Activated CD4-positive, alpha-beta T cell treated with anti-CD3 and anti-CD28 coated beads for 24 hours (primary cell): ENCODE data around the gene CENPU.

Experiments used
- DNase-seq, 2 donors: peaks; one replicate each; pipeline ENCODE4 v3.0.0-alpha.2; 2020; ENCODE audit warnings: low read depth in 2 of 2

CENPU gene

DNA sequence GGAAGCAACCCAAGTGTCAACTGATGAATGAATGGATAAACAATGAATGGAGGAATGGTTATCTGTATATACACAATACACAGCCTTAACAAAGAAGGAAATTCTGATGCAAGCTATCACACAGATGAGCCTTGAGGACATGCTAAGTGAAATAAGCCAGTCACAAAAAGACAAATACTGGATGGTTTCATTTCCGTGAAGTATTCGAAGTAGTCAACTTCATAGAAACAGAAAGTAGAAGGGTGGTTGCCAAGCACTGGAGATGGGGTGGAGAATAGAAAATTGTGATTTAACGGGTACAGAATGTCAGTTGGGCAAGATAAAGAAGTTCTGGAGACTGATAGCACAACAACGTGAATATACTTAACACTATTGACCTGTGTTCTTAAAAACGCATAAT lies 28.2 kb downstream of the CENPU start:
- DNase-seq: no peak

DNA sequence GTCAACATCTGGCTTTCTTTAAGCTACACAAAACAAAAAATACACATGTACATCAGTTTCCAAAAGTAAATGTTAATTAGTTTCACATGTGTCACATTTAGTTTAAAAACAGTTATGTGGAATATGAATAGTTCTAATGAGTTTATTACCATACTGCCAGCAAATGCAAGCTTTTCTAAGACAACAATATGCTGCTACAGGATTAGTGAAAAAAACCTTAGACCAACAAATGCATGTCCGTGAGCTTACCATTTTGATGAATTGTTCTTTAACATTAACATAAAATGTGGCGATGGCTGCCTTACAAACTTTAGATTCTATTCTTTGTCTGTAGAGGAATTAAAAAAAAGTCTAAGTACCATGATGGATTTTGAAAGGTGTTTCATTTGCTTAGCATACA lies 31.8 kb downstream of the CENPU start:
- no peak for DNase-seq

DNA sequence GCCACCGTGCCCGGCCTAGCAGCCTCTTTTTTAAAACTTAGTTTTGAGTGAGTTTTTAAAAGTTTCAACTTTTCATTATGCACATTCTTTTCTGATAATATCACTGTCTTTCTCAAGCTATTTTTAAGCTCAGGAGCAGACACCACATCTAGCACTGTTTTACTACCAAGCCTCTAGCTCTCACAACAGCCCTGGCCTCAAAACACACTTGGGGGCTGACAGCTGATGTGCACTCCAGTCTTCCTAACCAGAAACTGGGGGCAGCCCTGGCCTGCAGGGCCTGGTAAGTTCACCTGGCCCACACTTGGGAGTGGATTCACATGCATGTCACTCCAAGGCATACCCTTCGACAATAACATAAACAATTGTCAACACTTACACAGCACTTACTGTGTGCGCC lies 34.0 kb downstream of the CENPU start:
- DNase-seq: no peak

DNA sequence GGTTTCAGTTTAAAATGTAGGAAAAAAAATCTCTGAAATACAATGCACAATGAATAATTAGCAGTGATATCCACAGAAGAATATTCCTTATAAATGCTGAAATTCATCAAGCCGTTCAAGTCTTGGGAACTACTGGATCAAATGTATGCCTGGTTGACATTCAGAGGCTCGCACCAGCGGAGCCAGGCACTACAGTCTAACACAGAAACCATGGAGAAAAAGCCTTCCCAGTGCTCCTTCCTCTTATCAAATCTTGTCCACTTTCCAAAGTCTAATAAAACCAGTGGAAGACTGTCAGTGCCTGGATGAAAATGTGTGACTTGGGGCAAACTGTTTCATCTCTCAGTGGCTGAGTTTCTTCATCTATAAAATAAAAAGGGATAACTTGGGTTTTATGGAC lies 35.9 kb downstream of the CENPU start:
- no peak for DNase-seq

DNA sequence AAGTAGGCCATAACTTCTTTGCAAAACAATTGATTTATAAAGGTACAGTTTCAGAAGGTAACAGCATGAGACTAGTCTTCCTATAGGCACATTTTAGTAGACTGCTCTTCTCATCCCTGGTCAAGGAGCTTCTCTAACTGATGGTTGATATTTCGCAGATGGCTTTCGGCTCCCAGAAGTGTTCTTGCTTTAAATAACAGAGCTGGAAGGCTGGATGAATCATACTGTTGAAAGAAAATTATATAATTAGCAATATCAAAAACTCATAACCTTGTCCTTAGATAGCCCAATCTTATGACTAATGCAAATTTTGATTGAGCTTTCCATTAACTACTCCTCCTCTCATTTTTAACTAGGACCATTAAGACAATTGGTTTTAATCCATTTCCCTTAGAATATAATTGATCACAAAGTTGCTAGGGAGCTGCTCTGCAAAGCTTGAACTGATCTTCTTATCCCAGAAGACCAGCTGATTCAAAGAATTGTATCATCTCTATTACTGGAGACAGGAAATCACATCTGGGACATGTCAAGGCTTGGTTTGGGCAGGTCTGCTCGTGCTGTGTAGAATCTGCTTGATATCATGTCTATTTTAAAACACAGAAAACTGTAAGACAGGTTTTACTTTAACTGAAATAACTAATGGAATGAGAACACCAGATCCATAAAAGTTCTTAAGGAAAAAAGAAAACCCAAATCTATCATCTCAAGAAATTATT lies 38.6 kb downstream of the CENPU start:
- DNase-seq: no peak

DNA sequence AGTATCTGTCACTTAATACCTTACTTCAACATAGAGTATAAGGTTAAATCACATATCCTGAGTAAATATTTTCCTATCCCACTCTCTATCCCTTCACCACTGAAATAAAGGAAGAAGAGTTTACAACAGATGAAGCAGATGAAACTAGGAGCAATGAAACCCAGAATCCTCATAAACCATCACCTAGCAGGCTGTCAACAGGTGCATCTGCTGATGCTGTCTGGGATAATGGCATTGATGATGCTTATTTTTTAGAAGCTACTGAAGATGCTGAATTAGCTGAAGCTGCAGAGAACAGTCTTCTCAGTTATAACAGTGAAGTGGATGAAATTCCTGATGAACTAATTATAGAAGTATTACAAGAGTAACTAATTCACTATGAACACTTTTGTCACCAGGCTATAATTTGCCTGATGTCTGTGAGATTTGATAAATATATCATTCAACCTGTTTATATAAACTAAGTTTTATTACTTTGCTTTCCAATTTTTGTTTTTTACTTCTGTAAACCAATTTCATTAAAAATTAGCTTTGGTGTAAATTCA lies 39.4 kb downstream of the CENPU start:
- no peak for DNase-seq

DNA sequence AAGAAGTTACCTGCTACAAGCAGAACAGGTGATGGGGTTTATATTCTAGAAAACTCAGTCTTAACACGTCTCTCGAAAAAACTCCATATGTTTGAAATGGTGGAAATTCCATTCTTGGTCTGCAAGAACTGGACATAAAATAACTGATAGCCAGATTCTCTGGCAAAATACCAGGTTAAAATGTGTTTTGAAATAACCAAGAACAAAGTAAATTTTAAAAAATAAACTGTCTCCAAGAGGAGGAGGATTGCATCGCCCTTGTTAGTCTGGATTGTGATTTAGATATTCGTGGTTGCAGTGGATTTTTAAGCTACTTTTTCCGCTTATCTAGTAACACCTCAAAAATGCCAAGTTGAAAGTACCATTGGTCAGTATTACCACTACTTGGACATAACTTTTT lies 40.8 kb downstream of the CENPU start:
- DNase-seq: no peak

DNA sequence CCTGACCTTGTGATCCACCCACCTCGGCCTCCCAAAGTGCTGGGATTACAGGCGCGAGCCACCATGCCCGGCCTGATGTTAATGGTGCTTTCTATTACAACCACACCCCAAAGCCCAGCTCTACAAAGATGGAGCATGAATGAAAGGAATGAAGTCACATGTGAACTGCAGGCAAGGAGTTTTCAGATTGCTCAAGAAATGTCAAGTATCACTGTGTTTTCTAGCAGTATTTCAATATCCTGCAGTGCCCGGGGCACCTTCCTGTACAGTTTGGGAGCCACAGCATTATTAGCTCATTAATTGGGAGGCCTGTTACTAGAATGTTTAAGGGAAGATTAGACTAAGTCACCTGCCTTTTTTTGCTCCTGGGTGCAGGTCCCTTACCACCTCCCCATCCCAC lies 44.2 kb downstream of the CENPU start:
- no peak for DNase-seq

DNA sequence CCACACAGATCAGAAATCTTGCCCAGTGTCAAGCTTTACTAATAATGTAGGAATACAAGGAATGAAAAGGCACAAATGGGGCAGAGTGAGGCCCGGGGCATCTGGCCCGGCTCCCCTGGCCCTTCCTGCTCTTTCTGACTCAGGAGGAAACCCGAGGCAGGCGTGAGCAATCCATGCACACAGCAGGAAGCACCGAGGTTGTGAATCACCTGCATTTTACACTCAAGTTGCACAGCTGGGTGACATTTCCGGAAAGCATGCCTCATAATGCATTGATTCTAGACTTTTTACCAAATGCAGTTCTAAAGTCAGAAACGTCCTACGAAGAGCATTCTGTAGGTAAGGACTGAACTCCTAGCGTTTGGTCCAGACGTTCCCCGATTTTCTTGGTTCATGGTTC lies 45.4 kb downstream of the CENPU start:
- no peak for DNase-seq

DNA sequence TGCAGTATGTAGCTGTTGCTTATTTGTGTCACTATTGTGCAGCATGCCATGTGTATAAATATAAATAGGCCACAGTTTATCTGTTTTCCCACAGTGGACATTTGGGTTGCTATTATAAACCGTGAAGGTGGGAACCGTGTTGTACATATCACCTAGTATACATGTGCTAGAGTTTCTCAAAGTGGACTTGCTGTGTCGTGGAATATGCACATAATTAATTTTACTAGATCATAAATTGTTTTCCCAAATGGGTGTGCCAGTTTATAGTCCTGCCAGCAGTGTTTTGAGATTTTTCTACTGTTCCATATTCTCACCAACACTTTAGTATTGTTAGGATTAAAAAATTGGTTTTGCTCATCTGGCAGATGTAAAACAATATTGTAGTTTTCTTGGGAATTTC lies 45.9 kb downstream of the CENPU start:
- no peak for DNase-seq

DNA sequence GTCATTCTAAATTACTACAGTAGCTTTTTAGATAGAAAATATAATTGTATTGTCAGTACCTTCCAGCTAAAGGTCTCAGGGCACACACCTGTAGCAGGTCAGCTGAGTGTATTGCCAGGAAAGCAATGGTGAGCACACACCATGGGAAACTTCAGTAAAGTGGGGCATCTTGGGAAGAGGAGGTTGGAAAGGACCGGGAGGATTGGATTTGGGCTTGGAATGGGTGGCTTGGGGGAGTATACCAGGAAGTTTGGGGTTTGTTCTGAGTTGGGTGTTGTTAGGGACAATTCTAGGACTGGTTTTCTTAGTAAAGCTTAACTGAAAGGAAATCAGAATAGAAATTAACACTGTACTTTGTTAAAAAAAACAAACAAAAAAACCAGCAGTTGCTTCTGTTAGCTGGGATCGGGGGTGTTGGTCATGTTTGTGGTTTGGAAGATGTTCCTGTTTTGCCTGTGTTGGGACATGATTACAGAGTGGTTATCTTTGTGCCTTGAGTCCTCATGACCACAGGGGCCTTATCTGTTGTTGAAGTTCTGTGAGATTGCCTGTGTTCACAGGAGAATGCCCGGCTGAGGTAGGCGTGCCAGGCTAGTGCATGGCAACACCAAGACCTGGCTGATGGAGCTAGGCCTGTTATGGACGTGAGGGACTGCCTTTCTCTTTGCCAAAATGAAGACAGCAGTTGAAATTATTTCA lies 49.3 kb downstream of the CENPU start:
- DNase-seq: no peak

DNA sequence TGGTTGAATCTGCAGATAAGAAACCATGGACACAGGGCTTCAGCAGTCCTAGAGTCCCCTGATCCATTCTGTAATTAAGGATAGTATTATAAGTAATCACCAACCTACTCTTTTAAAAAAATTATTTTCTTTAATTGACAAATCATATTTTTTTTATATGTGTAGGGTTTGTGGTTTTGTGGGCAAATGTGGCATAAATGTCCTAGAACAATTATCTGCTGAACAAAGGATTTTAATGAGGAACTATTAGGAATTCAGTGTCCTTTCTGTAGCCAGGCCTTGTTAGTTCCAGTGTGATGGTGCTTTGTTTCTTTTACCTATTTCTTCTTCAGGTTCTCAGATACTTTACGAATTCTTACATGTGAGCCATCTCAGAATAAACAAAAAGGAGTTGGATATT lies 52.0 kb downstream of the CENPU start:
- no peak for DNase-seq

DNA sequence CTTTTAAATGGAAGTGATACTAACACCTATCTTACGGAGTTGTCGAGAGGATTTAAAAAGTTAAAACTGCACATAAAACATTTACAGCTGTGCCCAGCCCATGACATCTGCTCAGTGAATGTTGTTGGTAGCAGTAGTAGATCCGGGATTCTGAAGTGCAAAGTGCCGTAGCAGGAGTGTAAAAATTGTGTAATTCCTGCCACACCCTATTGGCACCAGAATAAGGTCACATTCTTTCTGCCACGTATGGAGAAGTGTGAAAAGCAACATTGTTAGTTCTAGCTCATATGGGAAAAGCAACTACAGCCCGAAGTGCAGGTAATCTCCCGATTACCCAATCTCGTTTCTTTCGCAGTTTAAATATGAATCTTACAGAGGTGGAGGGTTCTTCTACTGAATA lies 53.2 kb downstream of the CENPU start:
- no peak for DNase-seq

DNA sequence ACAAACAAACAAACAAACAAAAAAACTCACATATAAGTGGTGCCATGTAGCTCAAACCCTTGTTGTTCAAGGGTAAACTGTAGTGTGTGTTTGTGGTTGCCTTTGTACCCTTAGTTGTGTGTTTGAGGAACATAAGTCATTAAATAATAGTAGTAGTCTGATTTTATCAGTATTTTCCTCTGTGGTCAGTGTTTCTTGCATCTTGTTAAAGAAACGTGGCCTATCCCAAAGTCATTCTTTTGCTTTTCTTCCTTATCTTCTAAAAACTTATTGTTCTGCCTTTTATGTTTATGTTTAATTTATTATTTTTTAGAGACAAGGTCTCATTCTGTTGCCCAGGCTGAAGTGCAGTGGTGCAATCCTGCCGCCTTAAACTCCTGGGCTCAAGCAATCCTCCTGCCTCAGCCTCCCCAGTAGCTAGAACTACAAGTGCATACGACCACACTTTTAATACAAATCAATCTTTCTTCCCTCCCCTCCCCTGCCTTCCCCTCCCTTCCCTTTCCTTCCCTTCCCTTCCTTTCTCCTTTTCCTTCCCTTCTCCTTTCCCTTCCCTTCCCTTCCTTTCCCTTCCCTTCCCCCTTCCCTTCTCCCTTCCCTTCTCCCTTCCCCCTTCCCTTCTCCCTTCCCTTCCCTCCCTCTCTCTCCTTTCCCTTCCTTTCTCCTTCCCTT lies 57.9 kb downstream of the CENPU start:
- DNase-seq: no peak

DNA sequence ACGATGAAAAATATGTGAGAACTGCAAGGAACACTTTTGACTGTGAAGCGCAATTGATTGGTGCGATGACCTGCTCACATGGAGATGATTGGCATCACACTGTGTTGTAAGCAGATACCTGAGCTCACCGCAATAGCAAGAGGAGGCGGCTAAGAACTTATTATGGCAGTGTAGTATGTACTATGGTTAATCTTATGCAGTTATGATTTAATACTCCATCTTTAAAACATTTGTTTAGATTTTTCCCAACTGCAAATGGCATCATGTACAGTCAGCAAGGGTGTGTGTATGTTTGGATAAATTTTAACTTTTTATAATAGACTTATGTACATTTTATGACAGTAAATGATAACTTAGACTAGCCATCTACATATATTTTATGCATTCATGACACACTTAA lies 58.9 kb downstream of the CENPU start:
- DNase-seq: no peak

DNA sequence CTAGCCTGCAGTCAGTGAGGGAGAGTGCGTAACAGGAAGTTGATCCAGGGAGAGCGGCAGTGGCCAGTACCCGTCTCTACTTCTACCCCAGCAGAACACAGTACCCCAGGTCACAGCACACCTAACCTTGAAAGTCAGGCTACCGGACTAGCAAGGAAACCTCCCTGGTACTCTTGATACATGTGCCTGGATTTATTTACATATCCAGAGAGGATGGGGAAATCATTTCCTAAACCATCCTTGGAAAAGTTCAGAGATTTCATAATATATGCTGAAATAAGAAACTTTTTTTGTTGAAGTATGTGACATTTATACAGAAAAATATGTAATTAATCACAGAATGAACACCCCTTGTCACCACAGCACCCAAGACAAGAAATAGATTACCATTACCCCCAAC lies 59.9 kb downstream of the CENPU start:
- DNase-seq: no peak

DNA sequence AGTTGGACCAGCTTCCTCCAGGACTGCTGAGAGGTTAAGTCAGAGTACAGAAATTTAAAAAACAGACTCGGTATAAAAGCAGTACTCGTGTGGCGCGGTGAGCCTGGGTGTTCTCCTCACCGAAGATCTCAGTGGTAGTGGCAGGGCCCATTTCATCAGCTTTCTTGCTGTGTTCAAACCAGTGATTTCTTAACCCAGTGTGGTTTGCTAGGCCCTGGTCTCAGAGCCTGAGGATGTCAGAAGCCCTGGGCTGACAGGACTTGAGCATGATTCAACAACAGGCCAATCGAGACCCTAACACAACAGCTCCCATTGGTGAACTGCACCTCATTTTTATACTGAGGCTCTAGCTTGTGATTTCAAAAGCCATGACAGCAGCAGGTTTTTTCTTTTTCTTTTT lies 61.2 kb downstream of the CENPU start:
- DNase-seq: no peak

DNA sequence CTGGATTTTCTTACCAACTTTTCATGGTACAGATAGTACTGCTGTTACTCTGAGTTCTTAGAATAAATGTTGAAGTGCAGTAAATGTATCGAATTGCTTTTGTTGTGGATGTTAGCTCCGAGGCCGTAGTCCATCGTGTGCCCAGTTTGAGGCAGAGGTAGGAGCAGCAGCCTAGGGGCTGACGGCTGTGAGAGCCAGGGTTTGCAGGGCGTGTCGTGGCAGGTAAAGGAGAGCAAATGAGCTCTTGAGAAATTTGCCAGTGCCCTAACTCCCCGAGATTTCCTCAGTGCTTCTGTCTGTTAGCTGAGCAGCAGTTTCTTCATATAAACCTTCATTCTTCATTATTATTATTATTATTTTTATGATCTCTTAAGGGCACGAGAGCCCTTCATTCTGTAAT lies 62.8 kb downstream of the CENPU start:
- DNase-seq: no peak

DNA sequence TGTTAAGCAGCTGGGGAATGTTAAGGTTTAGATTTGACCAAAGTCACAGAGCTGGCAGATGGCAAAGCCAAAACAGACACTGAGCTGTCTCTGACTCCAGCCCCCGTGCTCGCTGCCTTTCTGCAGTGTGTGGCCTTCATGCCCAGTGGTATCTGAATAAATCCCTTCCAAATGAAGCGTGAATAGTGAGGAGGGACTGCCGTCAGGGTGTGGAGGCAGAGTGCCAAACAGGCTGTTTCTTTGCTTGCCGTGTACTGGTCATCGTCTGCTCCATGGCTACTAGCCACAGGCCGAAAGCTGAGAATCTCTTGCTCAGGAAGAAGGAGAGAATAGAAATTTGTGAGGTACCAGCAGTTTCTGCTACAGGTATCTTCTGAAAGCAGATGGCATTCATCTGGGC lies 64.6 kb downstream of the CENPU start:
- DNase-seq: no peak

DNA sequence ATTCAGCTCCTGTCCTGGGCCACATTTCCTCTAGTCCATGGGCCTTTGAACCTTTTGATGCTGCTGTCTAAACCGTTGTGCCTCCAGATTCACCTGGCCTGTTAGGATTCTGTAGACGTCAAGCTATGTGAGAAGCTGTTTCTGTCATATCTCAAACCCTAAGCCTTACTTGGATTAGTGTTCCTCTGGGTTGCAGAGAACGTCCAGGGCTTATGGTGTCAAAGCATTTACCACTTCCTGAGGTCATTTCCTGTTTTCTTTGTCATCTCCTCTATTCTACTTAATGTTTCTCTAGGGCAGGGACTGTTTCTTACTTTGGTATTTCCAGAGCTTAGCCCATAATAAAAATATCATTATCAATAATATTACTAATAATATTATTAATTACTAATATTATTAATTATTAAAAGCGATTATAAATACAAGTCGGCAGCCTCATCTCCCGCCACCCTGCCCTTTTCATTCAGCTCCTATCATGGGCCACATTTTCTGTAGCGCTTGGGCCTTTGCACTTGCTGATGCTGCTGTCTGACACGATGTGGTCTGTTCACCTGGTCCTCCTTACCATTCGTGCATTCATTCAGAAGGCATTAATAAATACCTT lies 65.3 kb downstream of the CENPU start:
- no peak for DNase-seq

DNA sequence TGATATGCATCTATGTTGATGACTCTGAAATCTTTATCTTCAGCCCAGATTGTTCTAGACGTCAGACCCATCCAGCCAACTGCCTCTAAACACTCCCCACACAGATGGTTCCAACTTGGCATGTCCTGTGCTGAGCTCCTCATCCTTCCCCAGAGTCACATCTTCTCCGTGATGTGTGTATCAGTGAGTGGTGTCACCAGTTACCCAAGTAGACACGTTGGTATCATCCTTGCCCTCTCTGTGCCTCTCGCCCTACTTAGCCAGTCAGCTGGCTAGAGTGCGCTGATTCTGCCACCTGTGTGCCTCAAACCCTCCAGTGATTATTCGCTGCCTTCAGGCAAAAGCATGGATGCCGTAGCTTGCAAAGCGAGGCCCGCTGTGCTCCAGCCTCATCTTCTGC lies 65.8 kb downstream of the CENPU start:
- DNase-seq: no peak

DNA sequence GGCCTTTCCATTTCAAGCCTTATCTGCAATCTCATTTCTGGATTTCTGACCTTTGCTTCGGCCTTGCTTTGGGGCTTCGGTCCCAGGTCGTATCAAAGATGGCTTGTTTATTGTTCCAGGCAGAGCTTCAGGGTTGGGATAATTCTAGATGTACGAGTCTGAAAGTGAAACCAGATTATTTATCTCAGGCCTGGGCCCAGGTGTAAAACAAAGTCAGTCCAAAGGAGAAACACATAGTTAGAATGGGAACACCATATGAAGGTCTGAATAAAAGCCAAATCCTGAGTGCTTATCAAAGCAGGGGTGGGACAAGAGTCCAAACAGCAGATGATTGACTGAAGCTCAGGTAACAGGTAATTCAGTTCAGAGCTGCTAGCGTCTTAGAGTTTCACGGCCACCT lies 67.2 kb downstream of the CENPU start:
- no peak for DNase-seq
